Measurements from ENCODE around the gene BANP.
"Not testable (repeated sequence)": the region's sequence is repeated elsewhere in the genome, so short reads cannot be mapped to it uniquely, and the experiment has no call there.

Gene BANP

DNA sequence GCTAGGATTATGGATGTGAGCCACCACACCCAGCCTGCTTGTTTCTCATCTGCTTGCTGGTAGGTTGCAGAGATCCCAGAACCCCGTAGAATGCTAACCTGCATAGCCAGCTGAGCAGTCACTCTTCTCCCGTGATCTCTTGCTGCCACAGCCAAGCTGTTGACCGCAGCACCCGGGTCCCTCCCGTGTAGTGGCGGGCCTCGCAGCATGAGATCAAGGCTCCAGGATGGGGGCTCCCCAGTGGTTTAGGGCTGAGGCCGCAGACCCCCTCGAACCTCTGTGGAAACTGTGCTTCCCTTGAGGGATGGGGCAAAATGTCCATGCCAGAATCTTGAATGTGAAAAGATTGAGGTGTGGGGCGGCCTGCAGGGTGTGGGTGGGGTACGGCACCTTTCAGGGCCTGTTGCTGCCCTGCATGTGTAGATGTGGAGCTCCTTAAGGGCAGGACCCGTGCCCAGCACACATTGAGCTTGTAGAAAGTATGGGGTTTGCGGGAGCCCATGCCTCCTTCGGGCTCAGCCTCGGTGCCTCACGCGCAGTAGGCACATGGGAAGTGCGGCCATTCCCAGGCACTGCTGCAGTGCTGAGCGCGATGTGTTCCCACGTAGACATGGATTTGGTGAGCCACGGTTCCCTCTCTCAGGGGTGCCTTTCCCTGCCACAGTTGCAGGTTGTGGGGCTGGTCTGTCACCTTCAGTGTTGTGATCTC lies 99.9 kb downstream of the BANP start:
- DNase-seq: no peak

GRCh38 chr16:88052661-88053060 lies 101.4 kb downstream of the BANP start:
- no peak for DNase-seq

DNA sequence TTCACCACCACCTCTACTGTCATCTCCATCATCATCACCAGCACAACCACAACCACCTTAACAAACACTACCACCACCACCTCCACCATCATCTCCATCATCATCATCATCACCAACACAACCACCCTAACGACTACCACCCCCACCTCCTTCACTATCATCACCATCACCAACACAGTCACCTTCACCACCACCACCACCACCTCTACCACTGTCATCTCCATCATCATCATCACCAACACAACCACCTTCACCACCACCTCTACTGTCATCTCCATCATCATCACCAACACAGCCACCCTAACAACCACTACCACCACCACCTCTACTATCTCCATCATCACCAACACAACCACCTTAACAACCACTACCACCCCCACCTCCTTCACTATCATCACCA lies 102.2 kb downstream of the BANP start:
- not testable (repeated sequence) for DNase-seq

- DNase-seq: no peak
Measured at GRCh38 chr16:88055356-88055755, 104.1 kb downstream of the BANP start.

- no peak for DNase-seq
Measured at GRCh38 chr16:88056212-88056611, 105.0 kb downstream of the BANP start.

DNA sequence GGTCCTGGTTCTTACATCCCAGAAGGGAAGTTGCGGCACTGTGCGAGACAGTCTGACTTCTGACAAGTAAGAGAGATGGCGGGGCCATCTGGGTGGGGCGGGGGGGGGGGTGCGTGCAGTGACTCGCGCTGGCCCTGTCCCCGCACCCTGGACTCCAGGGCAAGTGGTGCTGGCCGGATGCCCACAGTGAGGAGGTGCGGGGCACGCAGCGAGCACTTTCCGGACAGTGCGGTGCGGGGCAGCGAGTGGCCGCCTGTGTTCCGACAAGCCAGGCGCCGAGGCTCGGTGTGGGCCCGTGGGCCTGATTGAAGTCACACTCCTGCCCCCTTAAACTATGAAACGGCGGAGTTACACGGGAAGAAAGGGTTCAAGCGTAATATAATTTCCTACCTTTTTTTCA lies 106.4 kb downstream of the BANP start:
- DNase-seq: no peak

GRCh38 chr16:88058136-88058535 lies 106.9 kb downstream of the BANP start:
- DNase-seq: no peak

DNA sequence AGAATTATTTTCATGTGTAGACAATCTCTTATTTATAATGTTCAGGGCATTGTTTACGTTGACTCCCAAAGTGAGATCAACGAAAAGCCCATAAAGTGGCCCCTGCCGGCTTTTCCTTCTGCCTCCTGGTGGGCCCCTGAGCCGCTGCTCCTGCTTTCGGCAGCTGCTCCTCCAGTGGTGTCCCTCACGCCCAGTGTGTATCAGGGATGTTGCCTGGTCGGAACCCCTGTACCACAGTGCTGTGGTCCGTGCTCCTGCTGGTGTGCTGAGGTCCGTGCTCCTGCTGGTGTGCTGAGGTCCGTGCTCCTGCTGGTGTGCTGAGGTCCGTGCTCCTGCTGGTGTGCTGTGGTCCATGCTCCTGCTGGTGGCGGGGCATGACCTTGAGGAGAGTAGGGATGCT lies 107.6 kb downstream of the BANP start:
- no peak for DNase-seq

DNA sequence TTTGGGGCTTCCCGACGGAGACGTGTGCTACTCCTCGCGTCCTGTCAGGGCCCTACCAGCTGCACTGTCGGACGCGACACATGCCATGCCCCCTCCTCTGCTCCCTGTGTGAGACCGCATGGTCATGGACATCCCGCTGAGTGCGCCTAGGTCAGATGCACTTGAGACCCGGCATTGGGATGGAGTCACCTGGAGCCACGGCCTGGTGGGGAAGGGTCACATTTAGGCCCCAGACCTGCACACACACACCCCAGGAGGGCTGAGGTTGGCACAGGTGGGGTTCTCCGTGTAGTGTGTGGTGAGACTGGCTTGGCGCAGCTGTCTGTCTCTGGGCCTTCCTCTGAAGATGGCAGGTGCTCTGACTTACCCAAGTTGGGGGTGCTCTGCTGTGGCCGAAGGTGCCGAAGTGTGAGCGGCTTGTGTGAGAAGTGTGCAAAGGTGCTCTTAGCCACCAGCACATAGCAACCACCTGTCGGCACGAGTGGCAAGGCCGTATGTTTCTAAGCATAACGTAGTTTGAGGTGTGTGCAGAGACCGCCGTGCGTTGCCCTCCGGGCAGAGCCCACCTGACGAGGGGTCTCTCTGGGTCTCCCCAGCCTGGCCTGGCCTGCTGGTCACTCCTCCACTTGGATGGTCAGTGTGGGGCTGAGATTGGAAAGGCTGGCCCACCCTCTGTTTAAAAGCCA lies 108.6 kb downstream of the BANP start:
- DNase-seq: no peak

- no peak for DNase-seq
Measured at GRCh38 chr16:88060524-88061219, 109.4 kb downstream of the BANP start.

GRCh38 chr16:88061346-88062110 lies 110.3 kb downstream of the BANP start:
- no peak for DNase-seq

DNA sequence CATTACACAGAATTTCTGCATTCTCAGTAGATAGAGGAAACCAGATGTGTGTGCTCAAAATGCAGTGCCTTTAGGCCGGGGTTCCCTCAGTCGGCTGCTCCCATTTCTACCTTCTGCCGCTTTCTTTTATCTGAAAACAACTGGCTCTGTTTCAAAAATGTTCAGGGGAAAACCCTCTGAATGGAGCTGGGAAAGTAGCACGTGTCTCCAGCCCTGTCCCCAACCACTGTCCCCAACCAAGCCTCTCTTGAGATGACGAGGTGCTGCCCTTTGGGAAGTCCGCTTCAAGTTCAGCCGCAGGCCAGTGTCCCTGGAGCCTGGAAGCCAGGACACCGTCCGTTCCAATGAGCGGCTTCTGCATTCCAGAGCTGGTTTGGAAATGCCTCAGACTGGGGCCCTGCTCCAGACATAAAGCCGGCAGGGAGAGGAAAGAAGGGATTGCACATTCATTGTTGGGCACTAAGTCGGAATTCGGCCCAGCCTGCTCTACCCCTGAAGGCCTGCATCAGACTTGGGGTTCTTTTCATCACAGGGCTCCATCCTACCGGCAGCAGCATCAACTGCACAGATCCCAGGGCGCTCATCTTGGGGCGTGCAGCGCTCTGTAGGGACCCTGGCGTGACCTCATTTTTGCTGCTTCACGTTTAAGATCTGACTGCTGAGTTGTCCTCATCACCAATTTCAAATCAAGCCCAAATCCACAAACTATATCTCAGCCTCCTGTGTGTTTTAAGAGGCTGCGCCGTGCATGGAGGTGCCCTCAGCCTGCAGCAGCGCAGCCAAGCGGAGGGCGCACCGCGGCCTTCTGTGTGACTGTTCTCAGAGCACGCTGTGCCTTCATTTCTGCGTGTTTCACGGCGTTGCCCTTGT lies 111.3 kb downstream of the BANP start:
- DNase-seq: no peak

- no peak for DNase-seq
Measured at GRCh38 chr16:88063211-88063773, 112.1 kb downstream of the BANP start.

- no peak for DNase-seq
Measured at GRCh38 chr16:88064011-88064888, 113.0 kb downstream of the BANP start.

DNA sequence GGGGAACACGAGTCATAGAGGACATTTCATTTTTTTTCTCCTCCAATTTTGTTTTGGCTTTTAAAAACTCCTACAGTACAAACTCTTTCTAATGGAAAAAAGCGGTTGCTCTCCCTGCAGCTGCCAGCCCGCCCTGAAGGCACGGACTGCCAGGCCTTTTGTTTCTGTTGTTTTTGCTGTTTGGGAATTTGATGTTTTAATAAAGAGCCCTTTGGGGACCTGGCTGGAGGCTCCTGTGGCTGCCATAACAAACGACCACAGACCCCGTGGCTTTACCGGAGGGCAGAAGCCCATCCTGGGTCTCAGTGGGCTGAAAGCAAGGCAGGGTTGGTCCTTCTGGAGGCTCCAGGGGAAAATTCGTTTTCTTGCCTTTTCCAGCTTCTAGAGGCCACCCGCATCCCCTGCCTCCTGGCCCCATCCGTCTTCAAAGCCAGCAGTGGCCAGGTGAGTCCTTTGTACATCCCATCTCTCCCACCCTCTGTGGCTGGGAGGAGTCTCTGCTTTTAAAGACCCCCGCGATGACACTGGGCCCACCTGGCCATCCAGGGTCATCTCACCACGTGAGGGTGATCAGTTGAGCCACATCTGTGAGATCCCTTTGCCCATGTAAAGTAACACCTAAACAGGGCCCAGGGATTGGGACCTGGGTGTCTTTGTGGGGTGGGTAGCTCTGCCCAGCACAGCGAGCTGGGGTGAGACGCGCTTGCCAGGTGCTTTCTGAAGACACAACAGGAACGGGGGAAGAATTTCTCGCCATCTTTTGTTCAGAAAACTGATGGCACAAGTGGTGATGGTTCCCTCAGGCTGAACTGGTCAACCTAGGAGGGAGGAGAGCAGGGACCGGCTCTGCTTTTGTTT lies 113.9 kb downstream of the BANP start:
- DNase-seq: no peak

DNA sequence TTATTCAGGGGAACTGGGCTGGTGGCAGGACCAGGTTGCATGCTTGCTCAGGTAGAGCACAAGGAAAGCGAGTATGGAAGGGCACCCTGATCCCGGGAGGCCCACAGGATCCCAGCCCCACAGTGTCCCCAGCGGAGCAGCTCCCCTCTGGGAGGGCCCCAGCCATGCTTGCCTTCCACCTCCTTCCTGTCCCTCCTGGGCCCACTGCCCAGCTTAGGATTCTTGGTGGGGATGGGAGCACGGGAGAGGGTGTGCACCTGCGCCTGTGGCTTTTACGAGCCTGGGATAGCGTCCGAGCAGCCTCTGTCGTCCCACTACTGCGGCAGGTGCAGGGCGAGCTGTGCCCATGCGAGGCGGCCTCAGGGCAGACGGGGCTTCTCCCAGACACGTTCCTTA lies 114.5 kb downstream of the BANP start:
- no peak for DNase-seq

DNA sequence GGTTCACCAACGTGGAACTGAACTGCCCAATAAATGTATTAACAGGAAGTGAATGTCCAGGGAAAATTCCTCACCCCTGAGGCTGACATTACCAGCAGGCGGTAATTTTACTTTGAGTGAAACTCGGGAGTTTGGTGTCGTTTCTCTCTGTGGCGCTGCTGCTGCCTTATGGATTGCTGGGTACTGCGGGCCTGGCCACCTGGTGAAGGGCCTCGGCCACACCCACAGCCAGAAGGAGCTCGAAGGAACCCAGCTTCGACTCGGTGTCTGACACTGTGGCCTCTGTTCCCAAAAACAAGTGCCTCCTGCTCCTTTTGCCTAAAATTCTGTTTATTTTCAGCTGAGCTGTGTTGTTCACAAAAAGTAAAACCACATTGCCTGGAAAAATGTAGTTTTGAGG lies 115.0 kb downstream of the BANP start:
- no peak for DNase-seq

DNA sequence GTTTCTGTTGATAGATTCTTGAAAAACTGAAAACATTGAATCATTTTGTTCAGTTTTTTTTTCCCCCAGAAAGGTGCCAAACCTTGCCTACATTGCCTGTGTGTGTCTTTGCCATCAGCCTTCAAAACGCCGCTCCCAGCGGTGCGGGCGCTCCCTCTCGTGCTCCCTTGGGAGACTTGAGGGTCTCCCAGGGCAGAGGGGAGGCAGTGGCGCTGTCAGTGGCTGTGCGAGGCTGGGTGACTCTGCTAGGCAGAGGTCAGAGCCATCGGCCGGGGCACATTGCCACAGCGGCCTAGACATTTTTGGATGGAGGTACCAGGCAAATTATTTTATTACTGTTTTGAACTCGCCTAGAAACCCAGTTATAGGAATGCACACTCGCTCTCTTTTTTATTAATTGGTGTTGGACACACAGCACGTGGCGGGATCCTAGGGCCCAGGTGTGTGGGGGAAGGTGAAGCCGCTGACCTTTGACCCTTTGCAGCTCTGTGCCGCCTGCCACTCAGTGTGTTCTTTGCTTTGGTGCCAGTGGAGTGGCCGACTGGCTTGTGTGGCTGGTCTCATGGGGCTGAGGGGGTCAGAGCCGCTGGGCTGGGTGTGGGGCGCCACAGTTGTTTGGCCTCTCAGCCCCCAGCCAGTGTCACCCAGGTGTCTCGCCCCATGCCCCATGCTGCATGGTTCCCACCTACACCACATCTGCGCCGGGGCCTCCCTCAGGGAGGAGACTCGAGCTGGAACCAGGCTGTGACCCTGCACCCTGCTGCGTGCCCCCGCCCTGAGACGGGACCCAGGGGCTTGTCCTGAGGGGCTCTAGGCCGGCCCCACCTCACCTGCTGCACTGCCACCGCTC lies 115.7 kb downstream of the BANP start:
- no peak for DNase-seq
